SK-N-SH (cell line): Measurements from ENCODE around the gene CAMKMT. TPM values are rescaled to one million over a fixed set of nuclear protein-coding genes. Genes with fewer than 3 reads are reported as not detected.

Source experiments
- CTCF ChIA-PET: fragments of 300-600, 350-600 bp; formaldehyde crosslinking; extraction: SDS; loops from one replicate; lab custom pipeline; 2021; lab: Yijun Ruan, JAX
- POLR2A ChIA-PET: fragments of 350-600 bp; sonication (Branson Sonifier 250); formaldehyde crosslinking; extraction: SDS; loops from one replicate; lab custom pipeline; 2020; ENCODE audit warnings: antibody characterized with exemption, inconsistent platforms; lab: Yijun Ruan, JAX
- DNase-seq: peaks from one replicate; pipeline ENCODE4 v3.0.0; 2012
- H2AFZ ChIP-seq: fragments of 200-600 bp; sonication (generic); 2 replicates; pipeline ENCODE4 v1.8.1; 2016; ENCODE audit warnings: antibody characterized with exemption, mild to moderate bottlenecking, low read depth
- H3F3A ChIP-seq: fragments of 200-600 bp; sonication (generic); replicated peaks from 2 replicates; pipeline ENCODE3; 2016; ENCODE audit warnings: antibody characterized with exemption, mild to moderate bottlenecking; ENCODE audit not compliant: insufficient read depth
- H3K27ac ChIP-seq, 2 experiments: fragments of 200-500 bp in 1 of 2; fragments of 200-600 bp in 1 of 2; sonication (Bioruptor generic) in 1 of 2; sonication (generic), shearing (Covaris generic) in 1 of 2; 2 replicates each; pipeline versions ENCODE4 v1.5.1 to v1.6.1; 2014 to 2016; ENCODE audit warnings: low read depth in 2 of 2, inconsistent platforms in 1 of 2, low read length in 1 of 2, mild to moderate bottlenecking in 1 of 2, mixed read lengths in 1 of 2
- H3K27me3 ChIP-seq: fragments of 200-600 bp; sonication (generic), shearing (Covaris generic); 2 replicates; pipeline ENCODE4 v1.6.1; 2016; ENCODE audit warnings: mixed run types; ENCODE audit not compliant: insufficient read depth
- H3K36me3 ChIP-seq, 2 experiments: fragments of 200-500 bp in 1 of 2; fragments of 200-600 bp in 1 of 2; sonication (Bioruptor generic) in 1 of 2; sonication (generic) in 1 of 2; replicated peaks in 1 of 2; 2 replicates each; pipeline versions ENCODE3 to v1.5.1; 2014 to 2016; ENCODE audit warnings: low read length in 1 of 2, mild to moderate bottlenecking in 1 of 2; ENCODE audit not compliant: insufficient read depth in 2 of 2, control insufficient read depth in 1 of 2
- H3K4me1 ChIP-seq, 2 experiments: fragments of 200-500 bp in 1 of 2; fragments of 200-600 bp in 1 of 2; sonication (Bioruptor generic) in 1 of 2; sonication (generic), shearing (Covaris generic) in 1 of 2; 2 replicates each; pipeline versions ENCODE4 v1.5.1 to v1.6.1; 2014 to 2016; ENCODE audit warnings: low read depth in 1 of 2, low read length in 1 of 2, mixed run types in 1 of 2; ENCODE audit not compliant: insufficient read depth in 2 of 2, control insufficient read depth in 1 of 2
- H3K4me2 ChIP-seq: fragments of 200-600 bp; sonication (generic), shearing (Covaris generic); 2 replicates; pipeline ENCODE4 v1.6.1; 2017; ENCODE audit warnings: mixed run types
- H3K4me3 ChIP-seq, 2 experiments: fragments of 200-500 bp in 1 of 2; fragments of 200-600 bp in 1 of 2; sonication (Bioruptor generic) in 1 of 2; sonication (generic), shearing (Covaris generic) in 1 of 2; 2 replicates each; pipeline versions ENCODE4 v1.5.1 to v1.8.1; 2014 to 2016; ENCODE audit warnings: low read depth in 2 of 2, inconsistent platforms in 1 of 2, low read length in 1 of 2, mild to moderate bottlenecking in 1 of 2, mixed read lengths in 1 of 2, moderate library complexity in 1 of 2
- H3K79me2 ChIP-seq: fragments of 200-600 bp; sonication (generic); 2 replicates; pipeline ENCODE4 v1.8.1; 2017; ENCODE audit warnings: mild to moderate bottlenecking; ENCODE audit not compliant: insufficient read depth
- H3K9ac ChIP-seq: fragments of 200-600 bp; sonication (generic); 2 replicates; pipeline ENCODE4 v1.6.1; 2017; ENCODE audit warnings: mixed run types
- H3K9me2 ChIP-seq: fragments of 200-600 bp; sonication (generic); 2 replicates; pipeline ENCODE4 v1.6.1; 2017; ENCODE audit warnings: mixed run types
- H3K9me3 ChIP-seq: fragments of 200-600 bp; sonication (generic); 2 replicates; pipeline ENCODE4 v1.6.1; 2017; ENCODE audit warnings: mixed run types, mild to moderate bottlenecking, moderate library complexity
- H4K20me1 ChIP-seq: fragments of 200-600 bp; sonication (generic); 2 replicates; pipeline ENCODE4 v1.6.1; 2017; ENCODE audit warnings: mild to moderate bottlenecking, mixed run types; ENCODE audit not compliant: insufficient read depth
- EP300 ChIP-seq, 2 experiments: IDR thresholded peaks; 2 replicates each; pipeline versions ENCODE4 v1.4.0 to v1.6.1; 2012; ENCODE audit warnings: borderline replicate concordance in 1 of 2, low read depth in 1 of 2, low read length in 1 of 2
- FOXM1 ChIP-seq: IDR thresholded peaks from 2 replicates; pipeline ENCODE4 v1.4.0; 2012; ENCODE audit warnings: low read depth, mild to moderate bottlenecking
- GATA2 ChIP-seq: sonication (generic); formaldehyde crosslinking; IDR thresholded peaks from 2 replicates; pipeline ENCODE4 v1.5.0; 2020; ENCODE audit warnings: mild to moderate bottlenecking, missing genetic modification reagents
- JUND ChIP-seq: IDR thresholded peaks from 2 replicates; pipeline ENCODE4 v1.4.0; 2012
- MAX ChIP-seq: IDR thresholded peaks from 2 replicates; pipeline ENCODE4 v1.4.0; 2012; ENCODE audit warnings: low read depth
- MEF2A ChIP-seq: IDR thresholded peaks from 2 replicates; pipeline ENCODE4 v1.4.0; 2012; ENCODE audit warnings: low read depth, borderline replicate concordance
- MXI1 ChIP-seq: IDR thresholded peaks from 2 replicates; pipeline ENCODE4 v1.6.1; 2012; ENCODE audit warnings: mild to moderate bottlenecking, low read depth, low read length, improper control_type of control experiment
- NRF1 ChIP-seq: IDR thresholded peaks from 2 replicates; pipeline ENCODE4 v1.6.1; 2012; ENCODE audit warnings: low read depth, mild to moderate bottlenecking, low read length
- PBX3 ChIP-seq: IDR thresholded peaks from 2 replicates; pipeline ENCODE4; 2012
- RFX5 ChIP-seq: IDR thresholded peaks from 2 replicates; pipeline ENCODE4 v1.6.1; 2012; ENCODE audit warnings: mild to moderate bottlenecking, improper control_type of control experiment, low read length
- RXRA ChIP-seq: IDR thresholded peaks from 2 replicates; pipeline ENCODE4 v1.4.0; 2012; ENCODE audit warnings: low read depth, mild to moderate bottlenecking, borderline replicate concordance
- SIN3A ChIP-seq: IDR thresholded peaks from 2 replicates; pipeline ENCODE4 v1.6.1; 2012; ENCODE audit warnings: low read depth, mild to moderate bottlenecking, low read length, moderate library complexity, borderline replicate concordance
- SMC3 ChIP-seq: IDR thresholded peaks from 2 replicates; pipeline ENCODE4 v1.6.1; 2012; ENCODE audit warnings: low read depth, low read length, improper control_type of control experiment
- TAF1 ChIP-seq: IDR thresholded peaks from 2 replicates; pipeline ENCODE4 v1.6.1; 2012; ENCODE audit warnings: low read depth, mild to moderate bottlenecking, low read length, moderate library complexity, borderline replicate concordance
- TCF12 ChIP-seq: IDR thresholded peaks from 2 replicates; pipeline ENCODE4 v1.4.0; 2012
- TEAD4 ChIP-seq: IDR thresholded peaks from 2 replicates; pipeline ENCODE4 v1.4.0; 2012; ENCODE audit warnings: mild to moderate bottlenecking, borderline replicate concordance; ENCODE audit not compliant: insufficient read depth
- USF1 ChIP-seq: IDR thresholded peaks from 2 replicates; pipeline ENCODE4 v1.4.0; 2012; ENCODE audit warnings: low read depth, borderline replicate concordance
- YY1 ChIP-seq: IDR thresholded peaks from 2 replicates; pipeline ENCODE4 v1.4.0; 2012; ENCODE audit warnings: low read depth, mild to moderate bottlenecking
- WGBS: methylation state at CpG from one replicate; pipeline ENCODE4 v1.1.6; 2017; ENCODE audit warnings: low lambda C conversion rate; 5-methylcytosine and 5-hydroxymethylcytosine counted together
- polyA plus RNA-seq, 3 experiments: library from polyadenylated mRNA; depleted of rRNA; stranded (reverse); fragments of >200 nt; gene quantifications; 2 replicates each; pipeline ENCODE4 v1.2.3, GENCODE V29; 2012

CAMKMT gene
- polyA plus RNA-seq, 1 of the 3 experiments (the other 2 are of a cell fraction), result 5.9 TPM

GRCh38 chr2:44804406-44805265 lies 442.9 kb downstream of the CAMKMT start:
- no peaks in the 10 kb centered on the region for H3K9me3 ChIP-seq
- CTCF ChIA-PET, result interaction anchor here (0.6 to 2.1 kb wide), 5 partner anchors 14 to 325 kb away, joined by 3 to 8 read pairs (median 4); no protein-coding TSS in a partner anchor
- TF ChIP-seq RXRA (no peak), MEF2A (no peak), MXI1 (no peak), JUND (no peak), PBX3 (no peak), YY1 (no peak), EP300 (IDR thresholded peaks at IDR 0.05; ENCODE audit: borderline replicate concordance in 1 of 2, low read depth in 1 of 2, low read length in 1 of 2) (no peak), NRF1 (no peak), MAX (no peak), SMC3 (no peak)
- TF ChIP-seq, all 33 proteins: peak for 0
- no peaks in the 10 kb centered on the region for H3K36me3 ChIP-seq
- no peak overlapping the region for H3K27ac ChIP-seq
- H4K20me1 ChIP-seq, result no peaks in the 10 kb centered on the region
- H3K79me2 ChIP-seq, result no peaks in the 10 kb centered on the region
- no peak overlapping the region for H3K4me3 ChIP-seq
- no peaks in the 10 kb centered on the region for H3K9me2 ChIP-seq
- H3K4me2 ChIP-seq, result no peak overlapping the region
- POLR2A ChIA-PET, result interaction anchor here (0.5 to 1.3 kb wide), 2 partner anchors 153 to 1336 kb away, joined by 3 read pairs; no protein-coding TSS in a partner anchor
- no peak for DNase-seq
- peaks cover 0 to 4% of the 10 kb centered on the region in 2 experiments; a peak in 1 of 4 replicates for H3K4me1 ChIP-seq
- 78% methylated on average over 12 of the region's 12 CpGs for WGBS
- H2AFZ ChIP-seq, result no peak overlapping the region
- no peak overlapping the region for H3K9ac ChIP-seq
- H3F3A ChIP-seq, result no peaks in the 10 kb centered on the region
- peaks cover 7% of the 10 kb centered on the region; the same call in 1 of the 2 replicates for H3K27me3 ChIP-seq

GRCh38 chr2:44805401-44806235 lies 443.9 kb downstream of the CAMKMT start:
- Histone ChIP-seq H3K36me3 (no peaks in the 10 kb centered on the region), H3K27ac (no peak overlapping the region), H3K27me3 (peaks cover 7% of the 10 kb centered on the region; the same call in 1 of the 2 replicates), H3K4me2 (no peak overlapping the region), H3K4me1 (no peaks in the 10 kb centered on the region; a peak in 1 of 4 replicates), H2AFZ (no peak overlapping the region), H3K4me3 (no peak overlapping the region), H3K9ac (no peak overlapping the region), H3K9me3 (no peaks in the 10 kb centered on the region), H3K79me2 (no peaks in the 10 kb centered on the region), H4K20me1 (no peaks in the 10 kb centered on the region), H3F3A (no peaks in the 10 kb centered on the region), H3K9me2 (no peaks in the 10 kb centered on the region)
- 63% methylated on average over 16 of the region's 16 CpGs for WGBS
- POLR2A ChIA-PET, result no interaction called here
- DNase-seq, result no peak
- CTCF ChIA-PET, result interaction anchor here (1.7 to 2.1 kb wide), 2 partner anchors 14 to 326 kb away, joined by 7 to 8 read pairs; no protein-coding TSS in a partner anchor
- TF ChIP-seq RFX5, result no peak
- TF ChIP-seq FOXM1, result no peak
- no peak for TF ChIP-seq TEAD4
- TF ChIP-seq TCF12, result no peak
- TF ChIP-seq PBX3, result no peak
- TF ChIP-seq NRF1, result no peak
- no peak for TF ChIP-seq GATA2
- no peak for TF ChIP-seq TAF1
- TF ChIP-seq MEF2A, result no peak
- no peak for TF ChIP-seq JUND
- no peak for TF ChIP-seq SIN3A
- TF ChIP-seq USF1, result no peak
- TF ChIP-seq MAX, result no peak
